ENCODE results near the gene DST. TPM values are rescaled to one million over a fixed set of nuclear protein-coding genes. Genes with fewer than 3 reads are reported as not detected.

The DST gene
- total and polyA plus RNA-seq, 2 of the 4 experiments (the other 2 are of a cell fraction), result 97.7 to 452 TPM

DNA sequence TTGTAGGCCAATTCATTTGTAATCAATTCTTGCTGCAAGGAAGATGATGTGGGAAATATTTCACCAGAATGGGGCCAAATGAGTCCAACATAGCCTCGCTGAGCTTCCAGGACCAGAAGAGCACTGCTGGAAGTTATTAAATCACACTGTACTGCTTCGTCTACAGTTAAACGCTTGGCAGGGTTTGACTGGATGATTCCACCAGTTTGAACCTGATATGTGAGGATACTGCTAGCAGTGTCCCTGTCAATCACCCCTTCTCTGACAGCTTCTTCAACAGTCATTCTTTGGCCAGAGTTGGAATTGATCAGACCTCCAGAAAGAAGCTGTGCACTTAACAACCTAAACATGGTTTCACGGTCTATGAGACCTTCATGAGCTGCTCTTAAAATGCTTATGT, 34.4 kb downstream of the DST start:
- Histone ChIP-seq H3K4me1 (ENCODE audit: control insufficient read depth, insufficient read depth, low read length) (no peaks in the 10 kb centered on the region), H4K8ac (ENCODE audit: low read depth in 2 of 2, low read length in 2 of 2) (no peak overlapping the region), H2AFZ (replicated peaks; ENCODE audit: low read length, poor library complexity) (no peak overlapping the region), H3K79me1 (ENCODE audit: low read depth in 1 of 2, low read length in 2 of 2) (peaks cover 5 to 16% of the 10 kb centered on the region in 2 experiments; a peak in 3 of 4 replicates), H2BK120ac (ENCODE audit: low read depth, low read length) (no peak overlapping the region), H4K20me1 (ENCODE audit: insufficient read depth, low read length) (no peaks in the 10 kb centered on the region; the same call in 1 of the 2 replicates), H4K91ac (ENCODE audit: insufficient read depth, low read depth, low read length) (no peak overlapping the region), H3K9me3 (ENCODE audit: control insufficient read depth, insufficient read depth, low read length) (no peaks in the 10 kb centered on the region), H2BK20ac (ENCODE audit: low read depth, low read length) (no peak overlapping the region), H2BK15ac (ENCODE audit: low read depth, low read length) (no peak overlapping the region), H3K56ac (ENCODE audit: extremely low read depth, insufficient read depth, low read length) (no peak overlapping the region), H3K9ac (ENCODE audit: low read depth, low read length) (no peak overlapping the region), H3K23ac (ENCODE audit: low read depth, low read length) (no peak overlapping the region), H3K27ac (ENCODE audit: insufficient read depth, low read length) (no peak overlapping the region), H3K36me3 (ENCODE audit: control insufficient read depth, insufficient read depth, low read length) (peaks cover 27% of the 10 kb centered on the region), H2BK5ac (ENCODE audit: low read depth, low read length, poor library complexity, severe bottlenecking) (no peak overlapping the region), H2AK5ac (ENCODE audit: low read depth, low read length) (no peak overlapping the region), H3K4me3 (ENCODE audit: insufficient read depth, low read depth, low read length) (no peak overlapping the region), H3K9me1 (ENCODE audit: insufficient read depth, low read length) (no peaks in the 10 kb centered on the region; the same call in 1 of the 2 replicates), H4K5ac (ENCODE audit: low read depth, low read length) (no peak overlapping the region), H2AK9ac (replicated peaks; ENCODE audit: low read depth, low read length, poor library complexity) (no peak overlapping the region), H3K4ac (ENCODE audit: low read depth, low read length) (no peak overlapping the region), H3K27me3 (ENCODE audit: control insufficient read depth, insufficient read depth, low read length) (no peaks in the 10 kb centered on the region), H3K4me2 (ENCODE audit: low read depth, low read length) (no peak overlapping the region), H3K14ac (replicated peaks; ENCODE audit: low read depth, low read length) (no peak overlapping the region), H3K18ac (ENCODE audit: low read depth, low read length) (no peak overlapping the region)
- in situ Hi-C loops (cut with MboI; ENCODE audit: low sequenced_read_pairs), result no loop called here
- no TSS peak for BruUV-seq (replicated peaks)
- TF ChIP-seq NFE2L2 (IDR thresholded peaks at IDR 0.05; ENCODE audit: low read depth, low read length), result no peak
- ChIA-PET POLR2A (ENCODE audit: unreplicated experiment) (no interaction called here), CTCF (no interaction called here)
- ATAC-seq (ENCODE audit: low read depth) (no peak), DNase-seq (no peak)
- intact Hi-C loops (cut with micrococcal nuclease), result no loop called here
- 83% methylated on average over 1 of the region's 4 CpGs; no CpG with 5 or more reads in 1 of the 2 experiments for WGBS, 2 experiments (ENCODE audit: extremely low coverage in 2 of 2, insufficient read length in 1 of 2)
- dilution Hi-C loops (cut with HindIII; ENCODE audit: low sequenced_read_pairs, unreplicated experiment), result no loop called here
